GM18505 (cell line): ENCODE results near the gene ZDHHC14.

ENCODE experiments used
- ATAC-seq: cut with Tn5 transposase; IDR thresholded peaks from one replicate; pipeline ENCODE4 v1.9.1; 2021; ENCODE audit not compliant: unreplicated experiment
- POLR2A ChIP-seq: IDR thresholded peaks from 4 replicates; pipeline ENCODE4 v1.6.1; 2011; ENCODE audit warnings: borderline replicate concordance; ENCODE audit not compliant: insufficient read depth, insufficient read length; ENCODE audit errors: extremely low read depth

Gene ZDHHC14

GRCh38 chr6:157631838-157632614, 251.0 kb downstream of the ZDHHC14 start:
- no peak for TF ChIP-seq POLR2A
- ATAC-seq = no peak

GRCh38 chr6:157632821-157633220, 251.8 kb downstream of the ZDHHC14 start:
- no peak for ATAC-seq
- TF ChIP-seq POLR2A = no peak

GRCh38 chr6:157634546-157634945, 253.6 kb downstream of the ZDHHC14 start:
- no peak for ATAC-seq
- TF ChIP-seq POLR2A = no peak

GRCh38 chr6:157635388-157636244, 254.6 kb downstream of the ZDHHC14 start:
- no peak for TF ChIP-seq POLR2A
- no peak for ATAC-seq

- no peak for ATAC-seq
- no peak for TF ChIP-seq POLR2A
These were observed 256.5 kb downstream of the ZDHHC14 start for GRCh38 chr6:157637516-157637915.

- ATAC-seq = no peak
- TF ChIP-seq POLR2A = no peak
These were observed 257.1 kb downstream of the ZDHHC14 start for GRCh38 chr6:157637941-157638662.

- no peak for TF ChIP-seq POLR2A
- ATAC-seq = no peak
These were observed 257.8 kb downstream of the ZDHHC14 start for GRCh38 chr6:157638779-157639178.

- no peak for TF ChIP-seq POLR2A
- no peak for ATAC-seq
These were observed 259.9 kb downstream of the ZDHHC14 start for GRCh38 chr6:157640746-157641451.

GRCh38 chr6:157641837-157642236, 260.8 kb downstream of the ZDHHC14 start:
- TF ChIP-seq POLR2A = no peak
- no peak for ATAC-seq

GRCh38 chr6:157642736-157643135, 261.7 kb downstream of the ZDHHC14 start:
- ATAC-seq = no peak
- no peak for TF ChIP-seq POLR2A

GRCh38 chr6:157644043-157644810, 263.2 kb downstream of the ZDHHC14 start:
- no peak for ATAC-seq
- TF ChIP-seq POLR2A = no peak

- no peak for TF ChIP-seq POLR2A
- no peak for ATAC-seq
These were observed 264.3 kb downstream of the ZDHHC14 start for GRCh38 chr6:157645201-157645795.
